Stimulated activated CD4-positive, alpha-beta T cell treated with anti-CD3 and anti-CD28 coated beads, Interleukin-4, amount 100 ng/mL, for 24 hours (primary cell): Measurements from ENCODE around the gene OGDHL.
"Not testable (repeated sequence)": the region's sequence is repeated elsewhere in the genome, so short reads cannot be mapped to it uniquely, and the experiment has no call there.

ENCODE experiments used
- DNase-seq: peaks from one replicate; pipeline ENCODE4 v3.0.0-alpha.2; 2020

The OGDHL gene

DNA sequence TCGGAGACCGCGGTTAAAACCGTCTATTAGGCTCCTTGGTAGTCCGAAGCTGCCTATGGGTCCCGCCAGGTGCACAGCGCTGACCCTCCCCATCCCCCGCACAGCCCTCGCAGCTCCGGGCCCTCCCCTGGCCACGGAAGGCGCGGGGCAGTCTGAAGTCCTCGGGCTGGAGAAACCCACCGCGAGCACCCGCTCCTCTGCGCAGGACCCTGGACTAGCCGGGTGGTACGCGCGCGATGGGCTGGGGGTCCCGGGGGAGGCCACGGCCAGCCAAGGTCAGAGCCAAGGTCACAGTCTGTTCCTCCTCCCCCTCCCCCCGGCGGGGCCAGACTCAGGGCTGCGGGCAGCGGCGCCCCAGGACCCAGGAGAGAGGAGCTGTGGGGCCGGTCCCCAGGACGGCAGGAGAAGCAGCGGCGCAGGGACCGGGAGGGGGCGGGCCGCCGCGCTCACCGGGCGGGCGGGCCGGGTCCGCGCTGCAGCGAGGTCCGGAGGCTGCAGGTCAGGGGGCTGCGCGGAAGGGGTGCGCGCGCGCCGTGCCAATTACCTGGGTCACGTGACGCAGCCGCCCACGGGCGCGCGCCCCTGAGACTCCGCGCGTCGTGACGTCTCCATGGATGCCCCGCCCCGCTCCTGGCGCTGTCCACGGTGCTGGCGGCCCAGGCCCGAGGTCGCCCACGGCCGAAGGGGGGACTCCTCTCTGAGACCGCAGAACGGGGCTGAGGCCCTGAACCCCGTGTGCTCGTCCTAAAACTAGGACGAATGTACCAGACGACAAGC is at the start of gene OGDHL:
TSS of gene OGDHL (minus strand) at position 535 of the 777 bp plus-strand sequence. CDS start 3,731 bp downstream, outside the sequence.
- DNase-seq = peak; percentile 39

DNA sequence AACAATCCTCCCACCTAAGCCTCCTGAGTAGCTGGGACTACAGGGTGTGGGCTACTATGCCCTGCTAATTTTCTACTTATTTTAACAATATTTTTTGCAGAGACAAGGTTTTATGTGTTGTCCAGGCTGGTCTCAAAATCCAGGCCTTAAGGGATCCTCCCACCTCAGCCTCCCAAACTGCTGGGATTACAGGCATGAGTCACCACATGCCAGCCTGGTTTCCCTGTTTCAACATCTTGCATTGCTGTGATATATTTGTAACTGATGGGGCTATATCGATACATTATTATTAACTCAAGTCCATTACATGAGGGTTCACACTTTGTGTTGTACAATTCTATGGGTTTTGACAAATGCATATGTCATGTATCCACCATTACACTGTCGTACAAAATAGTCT is 41.9 kb upstream of the OGDHL start:
- no peak for DNase-seq

DNA sequence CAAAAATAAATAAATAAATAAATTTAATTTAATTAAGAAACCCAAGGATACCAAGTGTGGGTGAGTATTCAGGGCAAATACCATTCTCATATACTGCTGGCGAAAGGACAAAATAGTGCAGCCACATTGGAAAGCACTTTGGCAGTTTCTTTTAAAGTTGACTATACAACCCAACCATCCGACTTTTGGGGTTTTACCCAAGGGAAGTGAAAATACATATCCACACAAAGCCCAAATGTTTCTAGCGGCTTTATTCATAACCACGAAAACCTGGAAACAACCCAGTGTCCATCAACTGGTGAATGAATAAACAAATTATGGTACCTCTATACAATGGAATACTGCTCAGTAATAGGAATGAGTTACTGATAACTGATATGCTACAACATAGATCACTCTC is 36.2 kb upstream of the OGDHL start:
- DNase-seq = no peak

DNA sequence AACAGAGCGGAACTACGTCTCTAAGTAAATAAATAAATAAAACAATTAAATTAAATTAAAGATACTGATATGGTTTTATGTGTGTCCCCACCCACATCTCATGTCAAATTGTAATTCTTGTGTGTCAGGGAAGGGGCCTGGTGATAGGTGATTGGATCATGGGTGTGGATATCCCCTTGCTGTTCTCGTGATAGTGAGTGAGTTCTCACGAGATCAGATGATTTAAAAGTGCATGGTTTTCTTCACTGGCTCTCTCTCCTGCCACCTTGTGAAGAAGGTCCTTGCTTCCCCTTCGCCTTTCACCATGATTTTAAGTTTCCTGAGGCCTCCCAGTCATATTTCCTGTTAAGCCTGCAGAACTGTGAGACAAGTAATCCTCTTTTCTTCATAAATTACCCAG is 29.0 kb upstream of the OGDHL start:
- DNase-seq = no peak

DNA sequence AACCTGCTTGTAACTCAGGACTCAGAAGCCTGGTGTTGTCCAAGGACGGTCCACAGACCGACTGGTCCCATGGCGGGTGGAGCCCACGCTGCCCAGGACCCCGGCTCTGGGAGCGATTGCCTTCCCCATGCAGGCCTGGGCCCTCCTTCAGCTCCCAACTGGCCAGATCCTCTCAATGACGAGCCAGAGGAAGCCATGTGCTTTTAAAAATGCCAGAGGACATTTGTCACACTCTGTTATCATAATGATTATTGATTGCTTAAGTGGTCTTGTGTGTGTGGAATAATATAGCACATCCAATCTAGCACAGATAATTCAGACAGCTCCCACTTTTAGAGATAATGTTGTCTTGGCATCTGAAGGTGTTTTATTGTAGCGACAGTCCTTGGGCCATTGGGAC is 22.6 kb upstream of the OGDHL start:
- no peak for DNase-seq

DNA sequence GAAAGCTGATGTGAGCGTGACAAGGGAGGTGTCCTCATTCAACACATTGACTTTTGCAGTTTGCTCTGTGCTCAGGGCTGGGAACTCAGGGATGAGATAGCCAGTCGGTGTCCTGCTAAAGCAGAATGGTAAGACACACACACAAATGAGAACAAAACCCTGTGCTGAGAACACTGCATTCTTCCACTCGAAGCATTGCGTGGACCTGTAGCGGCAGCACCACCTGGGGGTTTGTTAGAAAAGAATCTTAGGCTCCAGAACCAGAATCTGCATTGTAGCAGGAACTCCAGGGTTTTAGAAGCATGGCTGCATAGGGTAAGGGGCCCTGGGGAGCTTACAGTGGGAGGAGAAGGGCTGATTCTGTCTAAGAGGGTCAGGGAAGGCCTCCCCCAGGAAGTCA is 21.5 kb upstream of the OGDHL start:
- no peak for DNase-seq

DNA sequence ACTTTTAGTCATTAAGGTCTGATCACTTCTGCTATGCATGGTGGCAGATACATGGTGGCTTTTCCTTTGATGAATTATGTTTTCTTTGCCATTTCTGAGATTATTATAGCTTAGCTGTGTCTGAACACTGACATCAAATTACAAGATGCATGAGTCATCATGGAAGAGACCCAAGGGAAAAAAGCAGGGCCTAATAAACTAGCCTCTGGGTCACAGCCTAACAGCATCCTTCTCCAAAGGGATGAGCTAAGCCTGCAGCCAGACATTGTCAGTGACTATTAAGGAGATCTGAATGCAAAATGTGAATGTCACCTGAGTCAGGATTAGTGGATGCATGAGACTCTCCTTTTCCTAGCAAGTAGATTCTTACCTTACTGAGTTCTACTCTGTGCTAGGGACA is 19.1 kb upstream of the OGDHL start:
- DNase-seq = no peak

DNA sequence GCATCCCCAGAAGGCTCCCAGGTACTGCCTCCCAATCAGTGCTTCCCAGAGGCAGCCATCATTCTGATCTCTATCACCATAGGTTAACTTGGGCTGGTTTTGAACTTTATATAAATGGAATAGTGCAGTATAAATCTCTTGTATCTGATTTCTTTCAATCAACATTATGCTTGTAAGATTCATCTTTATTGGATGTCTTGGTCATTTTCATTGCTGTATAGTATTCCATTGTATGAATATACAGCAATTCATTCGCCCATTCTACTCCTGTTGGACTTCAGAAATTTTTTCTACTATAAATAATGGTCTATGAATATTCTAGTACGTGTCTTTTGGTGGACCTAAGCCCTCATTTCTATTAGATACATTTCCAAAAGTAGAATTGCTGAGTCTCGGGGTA is 16.1 kb upstream of the OGDHL start:
- no peak for DNase-seq

DNA sequence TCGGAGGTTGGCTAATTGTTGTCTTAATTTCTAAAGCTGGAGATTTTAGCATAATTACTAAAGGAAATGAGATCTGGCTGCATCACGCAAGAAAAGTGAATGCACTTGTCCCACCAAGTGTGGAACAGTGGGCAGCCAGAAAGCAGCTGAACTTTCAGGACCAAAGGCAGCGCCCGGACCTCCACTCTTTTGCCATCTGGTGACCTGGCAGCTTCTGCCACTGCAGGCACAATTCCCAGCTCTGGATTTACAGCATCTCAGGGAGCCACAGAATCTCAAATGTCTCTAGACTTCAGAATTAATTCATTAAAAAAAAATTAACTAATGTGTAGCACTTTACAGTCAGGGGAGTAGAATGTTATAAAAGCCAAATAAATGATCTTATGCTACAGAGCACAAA is 14.7 kb upstream of the OGDHL start:
- no peak for DNase-seq

DNA sequence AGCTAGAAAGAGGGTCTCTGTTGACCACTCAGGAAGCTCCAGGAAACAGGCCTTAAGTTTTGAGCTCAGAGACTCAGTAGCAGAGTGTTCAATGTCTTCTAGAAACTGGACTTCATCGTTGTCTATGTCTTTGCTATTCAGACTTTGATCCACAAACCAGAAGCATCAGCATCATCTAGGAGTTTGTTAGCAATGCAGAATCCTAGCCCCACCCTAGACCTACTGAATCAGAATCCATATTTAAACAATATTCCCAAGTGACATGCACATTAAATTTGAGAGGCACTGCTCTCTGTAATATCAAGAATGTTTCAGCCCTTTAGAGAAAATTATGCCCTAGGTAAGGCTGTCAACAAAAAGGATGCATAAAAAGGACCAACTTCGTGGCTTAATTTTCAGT is 12.9 kb upstream of the OGDHL start:
- DNase-seq = no peak

DNA sequence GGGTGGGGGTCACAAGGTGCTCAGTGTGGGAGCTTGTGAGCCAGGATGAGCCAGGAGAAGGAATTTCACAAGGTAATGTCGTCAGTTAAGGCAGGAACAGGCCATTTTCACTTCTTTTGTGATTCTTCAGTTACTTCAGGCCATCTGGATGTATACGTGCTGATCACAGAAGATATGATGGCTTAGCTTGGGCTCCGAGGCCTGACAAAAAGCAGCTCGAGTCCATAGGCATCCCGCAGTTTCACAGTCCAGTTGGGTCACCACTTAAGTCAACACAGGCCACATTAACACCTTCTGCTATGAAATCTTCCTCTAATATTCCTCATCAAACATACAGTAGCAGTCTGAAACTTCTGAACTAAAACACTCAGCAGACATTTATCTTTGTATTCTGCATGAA is 10.8 kb upstream of the OGDHL start:
- not testable (repeated sequence) for DNase-seq

DNA sequence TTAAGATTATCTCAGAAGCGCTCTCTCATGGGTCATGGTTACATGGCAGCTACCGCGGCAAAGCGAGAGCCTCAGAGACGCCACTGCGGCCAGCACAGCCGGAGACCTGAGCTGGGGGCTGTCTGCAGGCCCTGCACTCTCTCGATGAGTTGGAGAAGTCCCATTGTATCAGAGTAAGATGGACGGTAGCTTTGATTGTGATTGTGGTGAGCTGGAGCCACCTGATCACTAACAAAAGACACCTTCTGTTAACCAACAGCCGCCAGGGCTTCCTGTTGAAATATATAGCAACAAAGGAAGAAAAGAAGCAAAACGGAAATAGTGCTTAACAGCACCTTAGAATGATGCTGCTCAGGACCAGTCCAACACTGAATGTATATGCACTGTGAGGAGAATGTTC is 8.9 kb upstream of the OGDHL start:
- DNase-seq = not testable (repeated sequence)

DNA sequence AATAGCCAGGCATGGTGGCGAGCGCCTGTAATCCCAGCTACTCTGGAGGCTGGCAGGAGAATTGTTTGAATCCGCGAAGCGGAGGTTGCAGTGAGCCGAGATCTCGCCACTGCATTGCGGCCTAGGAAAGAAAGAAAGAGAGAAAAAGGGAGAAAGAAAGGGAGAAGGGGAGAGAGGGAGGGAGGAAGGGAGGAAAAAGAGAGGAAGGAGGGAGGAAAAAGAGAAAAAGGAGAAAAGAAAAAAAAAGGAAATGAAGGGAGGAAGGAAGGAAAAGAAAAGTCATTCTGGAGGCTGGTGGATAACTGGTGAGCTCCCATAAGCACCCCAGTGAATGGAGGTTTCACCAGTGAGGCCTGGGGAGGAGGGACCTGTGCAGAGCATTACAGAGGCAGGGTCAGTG is 7.6 kb upstream of the OGDHL start:
- no peak for DNase-seq

DNA sequence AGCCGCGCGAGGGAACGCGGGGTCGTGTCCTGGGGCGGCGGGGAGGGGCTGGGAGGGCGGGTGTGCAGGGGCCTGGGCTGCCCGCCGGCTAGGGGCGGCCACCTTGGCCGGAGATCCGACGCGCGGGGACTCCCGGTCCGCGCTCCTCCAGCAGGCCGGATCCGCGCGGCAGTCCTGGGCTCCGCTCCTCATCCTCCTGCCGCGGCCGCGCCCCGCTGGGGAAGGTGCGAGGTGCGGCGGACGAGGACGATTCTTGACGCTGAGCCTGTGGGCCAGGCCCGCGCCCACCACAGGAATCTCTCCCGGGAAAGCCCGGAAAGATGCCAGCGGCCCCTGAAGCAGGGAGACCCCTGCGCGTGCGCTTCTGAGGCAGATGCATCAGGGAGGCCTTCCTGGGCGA is 6.6 kb upstream of the OGDHL start:
- no peak for DNase-seq

DNA sequence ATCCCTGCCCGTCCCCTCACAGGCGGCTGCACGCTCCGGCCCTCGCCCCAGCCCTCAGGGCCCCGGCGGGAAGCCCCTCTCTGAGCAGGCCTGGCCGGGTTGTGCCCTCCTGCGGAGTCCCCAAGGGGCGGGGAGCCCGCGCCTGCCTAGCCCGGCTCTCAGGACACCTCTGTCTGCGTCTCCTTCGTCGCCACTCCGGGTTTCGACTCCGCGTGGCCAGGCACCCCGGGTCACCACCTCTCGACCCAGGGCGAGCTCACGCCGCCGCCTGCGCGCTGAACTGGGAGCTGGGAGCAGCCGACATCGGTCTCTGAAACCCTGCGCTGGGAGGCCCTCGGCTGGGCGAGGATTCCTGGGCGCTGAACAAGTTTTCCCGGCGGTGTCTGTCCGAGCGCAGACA is 6.2 kb upstream of the OGDHL start:
- no peak for DNase-seq

DNA sequence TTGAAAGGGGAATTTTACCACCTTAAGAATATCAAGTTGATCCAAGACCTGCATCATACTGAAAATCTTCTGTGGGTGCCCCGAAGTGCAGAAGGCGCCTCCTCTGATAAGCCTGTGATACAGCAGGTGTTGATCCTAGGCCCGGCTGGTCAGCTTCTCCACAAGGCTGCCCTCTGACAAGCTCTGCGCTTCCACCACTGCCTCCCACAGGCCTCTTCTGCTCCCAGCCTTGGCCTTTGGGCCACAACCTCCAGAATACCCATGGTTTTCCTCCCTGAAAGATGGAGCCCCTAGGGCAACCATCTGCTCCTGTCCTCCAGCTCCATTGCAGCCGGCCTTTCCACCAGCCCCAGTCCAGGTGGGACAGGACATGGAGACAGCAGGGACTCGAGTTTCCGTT is 5.6 kb upstream of the OGDHL start:
- DNase-seq = no peak

DNA sequence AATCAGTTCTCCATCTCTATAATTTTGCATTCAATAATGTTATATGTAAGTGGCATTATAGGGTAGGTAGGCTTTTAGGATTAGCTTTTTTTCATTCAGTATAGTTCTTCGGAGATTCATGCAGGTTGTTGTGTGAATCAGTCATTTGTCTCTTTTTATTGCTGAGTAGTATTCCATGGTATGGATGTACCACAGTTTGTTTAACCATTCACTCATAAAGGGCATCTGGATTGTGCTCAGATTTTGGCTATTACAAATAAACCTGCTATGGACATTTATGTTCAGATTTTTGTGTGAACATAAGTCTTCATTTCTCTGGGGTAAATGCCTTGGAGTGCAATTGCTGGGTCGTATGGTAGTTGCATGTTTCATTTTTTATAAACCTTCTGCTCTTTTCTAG is 4.4 kb upstream of the OGDHL start:
- no peak for DNase-seq

DNA sequence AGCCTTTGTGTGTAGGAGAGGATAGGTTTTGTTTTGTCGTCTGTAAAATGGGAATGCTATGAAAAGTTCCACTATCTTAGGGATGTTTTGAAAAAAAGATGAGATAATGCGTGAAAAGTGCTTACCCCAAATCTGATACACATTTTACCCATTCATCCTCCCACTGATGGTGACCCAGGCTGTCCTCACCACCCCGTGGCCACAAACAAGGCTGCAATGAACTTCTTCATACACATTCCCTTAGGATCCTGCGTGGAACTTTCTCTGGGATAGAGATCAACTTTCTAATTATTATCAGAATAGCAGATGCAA is 399 bp upstream of the OGDHL start:
- DNase-seq = no peak

DNA sequence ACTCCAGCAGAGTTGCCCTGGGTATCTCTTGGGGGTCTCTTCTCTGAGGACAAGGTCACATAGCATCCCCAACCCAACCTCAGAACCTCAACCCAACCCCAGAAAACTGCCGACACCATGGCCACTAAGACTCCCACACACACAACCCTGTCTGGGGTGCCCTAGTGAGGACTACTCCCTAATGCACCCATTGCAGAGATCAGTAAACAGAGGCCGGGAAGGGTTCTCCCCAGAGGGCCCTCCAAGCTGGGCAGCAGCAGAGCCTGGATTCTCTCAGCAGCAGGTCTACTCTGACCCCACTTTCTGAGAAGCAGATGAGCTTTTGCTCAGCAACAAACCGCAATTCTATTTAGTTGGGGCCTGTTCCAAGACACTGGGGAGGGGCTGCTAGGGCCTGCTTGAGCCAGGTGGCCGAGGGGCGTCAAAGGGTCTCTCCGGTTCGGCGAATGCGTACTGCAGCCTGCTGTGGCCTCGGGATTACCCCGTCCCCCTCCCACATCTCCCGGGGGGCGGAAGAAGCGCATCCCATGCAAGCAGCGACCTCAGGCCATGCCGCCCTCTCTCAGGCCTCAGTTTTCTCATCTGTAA is 828 bp downstream of the OGDHL start:
- DNase-seq = no peak

DNA sequence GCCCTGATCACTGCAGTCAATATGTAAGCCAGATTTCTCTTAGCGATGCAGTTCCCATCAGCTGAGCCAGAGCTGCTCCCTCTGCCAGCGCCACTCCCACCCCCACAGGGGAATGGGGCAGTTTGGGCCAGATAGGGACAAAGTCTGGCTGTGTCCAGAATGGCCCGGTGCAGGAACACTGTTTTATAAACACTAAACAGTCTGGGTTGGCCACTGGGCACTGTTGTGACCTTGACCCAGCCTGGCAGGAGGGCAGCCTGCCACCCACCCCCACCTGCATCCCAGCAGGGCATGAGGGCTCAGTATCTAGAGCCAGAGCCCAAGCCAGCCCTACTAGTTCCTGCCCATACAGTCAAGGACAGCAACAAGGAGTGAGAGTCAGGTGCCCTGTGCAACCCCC is 1.3 kb downstream of the OGDHL start:
- DNase-seq = no peak

DNA sequence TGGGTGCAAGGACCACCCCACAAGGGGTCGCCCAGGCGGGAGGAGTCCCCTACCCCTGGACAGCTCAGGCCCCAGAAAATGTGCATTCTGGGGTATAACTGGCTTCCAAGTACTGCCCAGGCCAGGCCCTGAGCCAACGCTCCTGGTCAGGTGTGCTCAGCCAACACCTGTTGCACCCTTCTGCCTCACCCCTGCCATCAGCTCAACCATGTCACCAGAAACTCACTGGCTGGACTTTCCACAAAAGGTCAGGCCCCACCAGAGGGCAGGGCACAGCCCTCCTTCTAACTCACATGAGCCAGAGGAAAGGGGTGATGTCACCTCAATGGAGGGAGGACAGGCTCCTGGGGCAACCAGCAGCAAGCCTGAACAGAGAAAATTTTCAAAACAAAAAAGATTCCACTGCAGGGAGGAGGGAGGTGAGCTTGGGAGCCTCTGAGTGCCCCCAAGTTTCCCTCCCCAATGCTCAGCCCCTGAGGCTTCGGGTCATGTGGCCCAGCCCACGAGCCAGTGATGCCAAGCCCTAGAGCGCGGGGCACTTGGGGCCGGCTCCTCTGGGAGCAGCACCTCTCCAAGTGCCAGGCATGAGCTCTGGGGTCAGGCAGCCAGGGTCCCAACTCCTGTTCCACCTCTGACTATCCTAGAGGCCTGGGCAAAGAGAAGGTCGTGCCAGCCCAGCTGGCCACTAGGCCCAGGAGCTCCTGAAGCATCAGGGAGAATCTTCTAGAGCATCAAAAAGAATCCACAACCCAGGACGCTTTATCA is 2.2 kb downstream of the OGDHL start:
- DNase-seq = no peak

DNA sequence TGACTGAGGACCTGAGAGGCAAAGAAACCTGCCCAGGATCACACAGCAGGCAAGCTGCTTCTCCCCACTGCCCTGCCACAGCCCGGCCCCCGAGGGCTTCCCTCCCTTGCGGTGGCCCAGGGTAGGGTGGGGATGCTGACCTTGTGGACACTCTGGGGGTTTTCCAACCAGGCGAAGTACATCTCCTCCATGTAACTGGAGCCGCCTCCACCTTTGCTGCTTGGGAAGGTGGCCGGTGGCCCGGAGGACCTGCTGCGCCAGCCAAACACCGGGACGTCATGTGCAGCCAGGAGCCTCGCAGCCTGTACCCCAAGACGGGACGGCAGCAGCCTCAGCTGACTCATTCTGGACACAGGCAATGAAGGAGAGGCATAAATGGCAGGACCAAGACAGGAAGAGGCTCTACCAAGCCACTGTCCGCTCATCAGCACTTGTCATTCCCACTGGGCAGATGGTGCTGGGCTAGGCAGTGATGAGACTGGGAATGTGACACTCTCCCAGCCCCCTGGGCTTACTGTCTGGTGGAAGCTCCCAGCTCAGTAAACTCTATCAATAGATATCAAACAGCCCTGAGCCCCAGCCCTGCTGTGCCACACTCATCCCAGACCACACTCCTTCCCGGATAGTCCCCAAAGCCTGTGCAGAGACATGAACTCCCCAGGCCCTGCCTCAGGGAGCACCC is 3.7 kb downstream of the OGDHL start:
- DNase-seq = no peak

DNA sequence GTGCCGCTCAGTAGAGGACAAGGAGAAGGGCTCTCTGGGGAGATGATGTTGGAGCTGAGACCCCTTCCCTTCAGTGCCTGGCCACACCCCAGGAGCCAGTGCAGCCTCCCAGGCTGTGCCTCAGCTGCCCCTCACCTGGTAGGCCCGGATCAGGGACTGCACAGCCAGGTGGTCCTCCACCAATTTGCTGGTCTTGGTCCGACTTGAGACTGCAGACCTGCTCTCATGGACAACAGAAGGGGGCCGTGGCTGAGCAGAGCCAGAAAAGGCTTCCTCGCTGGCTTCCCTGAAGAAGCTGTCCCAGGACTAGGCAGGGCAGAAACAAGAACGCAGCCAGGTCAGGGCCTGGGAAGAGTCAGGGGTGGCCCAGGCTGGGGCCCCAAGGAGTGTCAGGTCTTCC is 5.5 kb downstream of the OGDHL start:
- no peak for DNase-seq

DNA sequence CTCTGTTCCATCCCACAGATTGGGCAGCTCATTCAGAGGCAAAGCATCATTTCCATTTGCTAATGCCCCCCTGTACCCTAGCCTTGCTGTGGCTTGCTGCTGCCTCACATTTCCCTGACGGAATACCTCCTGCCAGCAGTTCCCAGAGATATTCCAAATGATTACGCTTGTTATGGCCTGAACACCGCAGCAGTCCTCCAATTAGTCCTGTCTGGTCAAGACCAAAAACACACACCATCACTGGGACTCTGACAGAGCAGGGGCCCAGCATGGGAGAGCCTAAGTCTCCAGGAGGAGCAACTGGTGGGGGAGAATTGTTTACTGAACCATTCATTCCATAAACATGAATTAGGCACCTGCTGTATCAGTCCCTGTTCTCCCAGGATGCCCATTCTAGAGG is 6.1 kb downstream of the OGDHL start:
- DNase-seq = no peak
